Naive thymus-derived CD8-positive, alpha-beta T cell (primary cell): Measurements from ENCODE around the gene ASF1A. TPM values are rescaled to one million over a fixed set of nuclear protein-coding genes. Genes with fewer than 3 reads are reported as not detected.

Source experiments
- ATAC-seq, 2 donors: fragments of 150-1000 bp; cut with Tn5 transposase in 1 of 2; sonication (Bioruptor Pico), chemical (Tn5 transposase) in 1 of 2; 1 replicate in 1 of 2; 2 replicates in 1 of 2; pipeline ENCODE4 v1.10.0; 2021; ENCODE audit warnings: mild to moderate bottlenecking in 2 of 2, moderate library complexity in 2 of 2
- POLR2A ChIA-PET: fragments of 350-600 bp; sonication (Branson Sonifier 250); formaldehyde crosslinking; loops from one replicate; lab custom pipeline; 2021; ENCODE audit warnings: antibody characterized with exemption; lab: Charles Lee
- DNase-seq, 10 donors: peaks; one replicate each; pipeline versions ENCODE4 v3.0.0 to v3.0.0-alpha.2; 2020 to 2022
- H3K27ac Mint-ChIP-seq, 10 donors: one replicate each; pipeline ENCODE4 v1.8.0; 2020 to 2022; ENCODE audit warnings: mild to moderate bottlenecking in 10 of 10, mixed read lengths in 10 of 10, moderate library complexity in 4 of 10, inconsistent platforms in 1 of 10
- H3K27me3 Mint-ChIP-seq, 5 donors: one replicate each; pipeline ENCODE4 v1.8.0; 2021 to 2022; ENCODE audit warnings: mixed read lengths in 5 of 5
- H3K36me3 Mint-ChIP-seq, 3 donors: one replicate each; pipeline ENCODE4 v1.8.0; 2020 to 2022; ENCODE audit warnings: mixed read lengths in 3 of 3, mild to moderate bottlenecking in 2 of 3, inconsistent platforms in 1 of 3
- H3K4me1 Mint-ChIP-seq, 4 donors: one replicate each; pipeline ENCODE4 v1.8.0; 2021 to 2022; ENCODE audit warnings: mixed read lengths in 4 of 4
- H3K4me3 Mint-ChIP-seq, 10 donors: one replicate each; pipeline ENCODE4 v1.8.0; 2020 to 2022; ENCODE audit warnings: mild to moderate bottlenecking in 10 of 10, mixed read lengths in 10 of 10, moderate library complexity in 6 of 10, inconsistent platforms in 1 of 10
- H3K9me3 Mint-ChIP-seq, 9 donors: one replicate each; pipeline ENCODE4 v1.8.0; 2020 to 2022; ENCODE audit warnings: mixed read lengths in 9 of 9, mild to moderate bottlenecking in 3 of 9, inconsistent platforms in 1 of 9, moderate library complexity in 1 of 9
- polyA plus RNA-seq, 3 donors: library from polyadenylated mRNA; unstranded; fragments of 300-500 nt; fragmentation: Illumina TruSeq; gene quantifications; one replicate each; pipeline ENCODE4 v1.2.3, GENCODE V29; 2021
- total RNA-seq, 8 experiments: library from RNA in 2 of 8; stranded (reverse) in 2 of 8; gene quantifications; one replicate each; pipeline ENCODE4 v1.2.3 and lab custom pipeline; 2021 to 2026

The ASF1A gene
- total and polyA plus RNA-seq, 5 experiments from 2014 or later, result 45.3 to 70.9 (median 58.8) TPM

DNA sequence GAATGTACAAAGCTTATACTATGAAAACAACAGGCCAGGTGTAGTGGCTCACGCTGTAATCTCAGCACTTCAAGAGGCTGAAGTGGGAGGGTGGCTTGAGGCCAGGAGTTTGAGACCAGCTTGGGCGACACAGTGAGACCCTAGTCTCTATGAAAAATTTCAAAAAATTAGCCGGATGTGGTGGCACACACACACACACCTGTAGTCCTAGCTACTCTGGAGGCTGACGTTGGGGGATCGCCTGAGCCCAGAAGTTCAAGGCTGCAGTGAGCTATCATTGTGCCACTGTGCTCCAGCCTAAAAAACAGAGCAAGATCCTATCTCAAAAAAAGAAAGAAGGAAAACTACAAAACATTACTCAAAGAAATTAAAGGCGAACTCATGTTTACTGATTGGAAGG lies 7.3 kb upstream of the ASF1A start:
- DNase-seq, result no peak
- peak overlapping the region in 9 of 10 donors; percentile 45 to 100 (median 75) for H3K27ac Mint-ChIP-seq
- peaks cover 0 to 5% (median 0%) of the 10 kb centered on the region in 3 donors for H3K36me3 Mint-ChIP-seq
- peaks cover 31 to 87% (median 80%) of the 10 kb centered on the region in 4 donors for H3K4me1 Mint-ChIP-seq
- ATAC-seq, result no peak
- H3K4me3 Mint-ChIP-seq, result peak overlapping the region in 3 of 10 donors; percentile 1 to 48 (median 3)
- peaks cover 0 to 3% (median 0%) of the 10 kb centered on the region in 9 donors for H3K9me3 Mint-ChIP-seq
- H3K27me3 Mint-ChIP-seq, result no peaks in the 10 kb centered on the region
- POLR2A ChIA-PET, result interaction anchor here (0.6 kb wide), 1 partner anchor 92 kb away, joined by 3 read pairs; no protein-coding TSS in a partner anchor

DNA sequence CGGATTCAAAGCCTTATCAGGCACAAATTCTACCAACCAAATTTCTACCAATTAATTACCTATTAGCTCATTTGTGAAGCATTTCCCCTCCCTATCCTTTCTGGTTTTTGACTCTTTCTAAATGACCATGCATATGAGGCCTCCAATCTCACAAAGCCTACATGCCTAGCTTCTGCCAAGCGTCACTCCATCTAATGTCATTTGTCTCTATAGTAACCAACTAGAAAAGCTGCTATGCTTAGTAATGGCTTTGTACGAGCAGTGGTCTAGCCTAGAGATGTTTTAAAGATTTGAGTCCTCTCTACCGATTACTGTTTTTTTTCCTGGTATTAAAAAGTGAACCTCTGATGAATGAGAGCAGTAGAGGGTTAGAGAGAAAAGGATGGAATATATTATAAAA lies 4.8 kb upstream of the ASF1A start:
- H3K9me3 Mint-ChIP-seq, result peaks cover 0 to 3% (median 0%) of the 10 kb centered on the region in 9 donors
- peaks cover 0 to 1% (median 0%) of the 10 kb centered on the region in 5 donors for H3K27me3 Mint-ChIP-seq
- peak overlapping the region in 3 of 10 donors; percentile 9 to 19 (median 17) for H3K4me3 Mint-ChIP-seq
- peaks cover 2 to 5% (median 3%) of the 10 kb centered on the region in 3 donors for H3K36me3 Mint-ChIP-seq
- peaks cover 40 to 84% (median 77%) of the 10 kb centered on the region in 4 donors for H3K4me1 Mint-ChIP-seq
- H3K27ac Mint-ChIP-seq, result peak overlapping the region; percentile 42 to 100 (median 84)
- POLR2A ChIA-PET, result interaction anchor here (0.9 to 1.3 kb wide), 5 partner anchors 24 to 189 kb away, joined by 3 to 6 read pairs (median 4); partner anchors contain the start of gene MCM9
- DNase-seq (no peak), ATAC-seq (no peak)

DNA sequence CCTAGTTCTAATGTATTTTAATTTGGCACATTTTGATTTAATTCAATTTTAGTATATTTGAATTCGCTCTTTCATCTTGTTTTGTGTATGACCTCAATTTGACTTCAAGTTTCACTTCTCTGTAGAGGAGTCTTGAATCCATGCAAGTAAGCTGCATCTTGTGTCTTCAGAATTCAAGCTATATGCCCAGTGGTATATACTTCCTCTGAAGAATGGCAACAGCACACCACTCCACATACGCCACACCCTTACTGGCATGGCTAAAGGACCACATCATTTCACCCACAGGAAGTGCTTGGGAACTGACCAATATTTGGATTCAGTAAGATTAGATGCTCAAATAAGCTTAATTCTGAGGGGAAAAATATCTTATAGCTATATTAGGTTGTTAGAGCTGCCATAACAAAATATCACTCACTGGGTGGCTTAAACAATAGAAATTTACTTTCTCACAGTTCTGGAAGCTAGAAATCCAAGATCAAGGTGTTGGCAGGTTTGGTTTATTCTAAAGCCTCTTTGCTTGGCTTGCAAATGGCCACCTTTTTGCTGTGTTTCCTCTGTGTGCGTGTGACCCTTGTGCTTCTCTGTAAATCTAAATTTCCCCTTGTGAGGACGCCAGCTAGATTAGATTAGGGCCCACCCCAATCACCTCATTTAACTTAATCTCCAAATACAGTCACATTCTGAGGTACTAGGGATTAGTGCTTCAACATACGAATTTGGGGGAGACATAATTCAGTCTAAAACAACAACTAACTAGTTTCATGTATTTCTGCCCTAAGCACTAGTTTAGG lies 2.8 kb upstream of the ASF1A start:
- peaks cover 0 to 3% (median 0%) of the 10 kb centered on the region in 9 donors for H3K9me3 Mint-ChIP-seq
- H3K27ac Mint-ChIP-seq, result peak overlapping the region; percentile 97 to 100 (median 99)
- DNase-seq, result peak in 3 of 10 donors; percentile 8 to 23 (median 15)
- peaks cover 2 to 5% (median 4%) of the 10 kb centered on the region in 3 donors for H3K36me3 Mint-ChIP-seq
- peaks cover 36 to 74% (median 67%) of the 10 kb centered on the region in 4 donors for H3K4me1 Mint-ChIP-seq
- POLR2A ChIA-PET, result interaction anchor here (0.5 to 6.0 kb wide), 10 partner anchors 8 to 332 kb away, joined by 3 to 51 read pairs (median 6); partner anchors contain the start of gene MCM9
- peak overlapping the region; percentile 90 to 99 (median 95) for H3K4me3 Mint-ChIP-seq
- ATAC-seq, result no peak
- H3K27me3 Mint-ChIP-seq, result peaks cover 0 to 1% (median 0%) of the 10 kb centered on the region in 5 donors

DNA sequence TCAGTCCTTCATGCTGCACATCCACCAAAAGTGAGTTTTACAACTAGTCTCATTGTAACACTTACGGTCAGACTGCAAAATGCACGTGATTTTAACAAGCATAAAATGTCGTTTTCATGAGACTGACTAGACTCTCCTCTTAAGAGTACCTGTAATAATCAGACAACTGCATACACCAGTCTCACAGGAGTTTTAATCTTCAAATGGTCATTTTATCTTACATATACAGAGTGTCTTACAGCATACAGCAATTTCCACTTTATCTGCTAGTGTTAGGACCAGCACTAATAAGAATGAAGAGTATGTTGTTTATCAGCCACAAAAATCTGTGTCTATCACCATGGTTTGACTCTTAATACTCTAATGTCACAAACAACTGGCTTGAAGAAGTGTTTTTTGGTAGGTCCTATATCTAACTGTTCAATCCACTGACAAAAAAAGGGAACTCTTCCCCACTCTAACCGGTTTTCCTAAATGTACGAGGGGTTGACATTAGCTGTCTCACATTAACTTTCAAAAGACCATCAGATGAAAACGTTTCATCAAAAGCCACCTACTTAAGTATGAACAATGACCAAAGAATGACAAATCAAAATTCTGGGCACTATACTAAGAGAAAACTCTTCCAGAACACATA lies 1.5 kb upstream of the ASF1A start:
- peak in 2 of 10 donors; percentile 31 to 38 for DNase-seq
- H3K4me1 Mint-ChIP-seq, result peaks cover 30 to 70% (median 60%) of the 10 kb centered on the region in 4 donors
- peaks cover 0 to 1% (median 0%) of the 10 kb centered on the region in 5 donors for H3K27me3 Mint-ChIP-seq
- H3K9me3 Mint-ChIP-seq, result peaks cover 0 to 3% (median 0%) of the 10 kb centered on the region in 9 donors
- no peak for ATAC-seq
- peak overlapping the region; percentile 90 to 99 (median 95) for H3K4me3 Mint-ChIP-seq
- H3K27ac Mint-ChIP-seq, result peak overlapping the region; percentile 97 to 100 (median 99)
- POLR2A ChIA-PET, result interaction anchor here (1.0 to 6.0 kb wide), 14 partner anchors 9 to 334 kb away, joined by 4 to 51 read pairs (median 15); partner anchors contain the start of genes CEP85L and MCM9
- peaks cover 2 to 5% (median 4%) of the 10 kb centered on the region in 3 donors for H3K36me3 Mint-ChIP-seq

DNA sequence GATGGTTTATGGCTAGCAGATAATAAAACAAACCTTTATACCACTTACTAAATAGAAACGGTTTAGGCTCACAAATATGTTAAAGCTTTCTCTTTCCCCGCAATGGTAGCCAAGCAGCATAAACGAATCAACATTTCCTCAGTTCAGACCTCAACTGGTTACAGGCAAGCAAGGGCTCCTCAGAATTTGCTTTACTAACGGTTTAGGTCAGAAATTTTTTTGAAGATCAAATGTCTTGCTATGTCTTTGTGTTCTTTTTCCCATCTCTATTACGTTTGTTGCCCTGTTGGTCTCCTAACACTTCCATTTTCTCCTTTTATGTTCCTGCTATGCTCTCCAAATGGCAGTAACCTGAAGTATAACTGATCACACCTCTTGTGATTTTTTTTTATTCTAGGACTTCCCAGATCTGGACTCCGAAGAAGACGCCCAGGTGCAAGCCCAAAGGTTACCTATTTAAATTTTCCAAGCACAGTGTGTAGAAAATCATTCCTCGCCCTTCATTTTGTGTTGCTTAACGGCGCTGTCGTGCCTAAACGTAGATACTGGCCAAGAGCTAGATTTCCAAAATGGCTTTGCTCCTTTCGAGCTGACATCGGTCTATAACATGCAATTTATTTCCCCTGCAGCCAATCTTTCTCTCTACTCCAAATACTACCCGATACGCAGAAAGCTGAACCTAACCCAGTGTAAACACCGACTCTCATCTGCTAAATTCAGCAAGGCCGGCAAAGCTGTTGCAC lies 717 bp upstream of the ASF1A start:
- POLR2A ChIA-PET, result interaction anchor here (0.6 to 6.0 kb wide), 28 partner anchors 10 to 1291 kb away, joined by 3 to 51 read pairs (median 6); partner anchors contain the start of genes CEP85L, FAM184A, GOPC and MCM9
- H3K27ac Mint-ChIP-seq, result peak overlapping the region; percentile 97 to 100 (median 99)
- peaks cover 2 to 9% (median 4%) of the 10 kb centered on the region in 3 donors for H3K36me3 Mint-ChIP-seq
- no peaks in the 10 kb centered on the region for H3K9me3 Mint-ChIP-seq
- H3K27me3 Mint-ChIP-seq, result peaks cover 0 to 1% (median 0%) of the 10 kb centered on the region in 5 donors
- H3K4me3 Mint-ChIP-seq, result peak overlapping the region; percentile 90 to 99 (median 95)
- ATAC-seq, result peak; percentile 36 to 59
- DNase-seq, result peak in 6 of 10 donors; percentile 20 to 80 (median 56)
- peaks cover 35 to 72% (median 62%) of the 10 kb centered on the region in 4 donors for H3K4me1 Mint-ChIP-seq

DNA sequence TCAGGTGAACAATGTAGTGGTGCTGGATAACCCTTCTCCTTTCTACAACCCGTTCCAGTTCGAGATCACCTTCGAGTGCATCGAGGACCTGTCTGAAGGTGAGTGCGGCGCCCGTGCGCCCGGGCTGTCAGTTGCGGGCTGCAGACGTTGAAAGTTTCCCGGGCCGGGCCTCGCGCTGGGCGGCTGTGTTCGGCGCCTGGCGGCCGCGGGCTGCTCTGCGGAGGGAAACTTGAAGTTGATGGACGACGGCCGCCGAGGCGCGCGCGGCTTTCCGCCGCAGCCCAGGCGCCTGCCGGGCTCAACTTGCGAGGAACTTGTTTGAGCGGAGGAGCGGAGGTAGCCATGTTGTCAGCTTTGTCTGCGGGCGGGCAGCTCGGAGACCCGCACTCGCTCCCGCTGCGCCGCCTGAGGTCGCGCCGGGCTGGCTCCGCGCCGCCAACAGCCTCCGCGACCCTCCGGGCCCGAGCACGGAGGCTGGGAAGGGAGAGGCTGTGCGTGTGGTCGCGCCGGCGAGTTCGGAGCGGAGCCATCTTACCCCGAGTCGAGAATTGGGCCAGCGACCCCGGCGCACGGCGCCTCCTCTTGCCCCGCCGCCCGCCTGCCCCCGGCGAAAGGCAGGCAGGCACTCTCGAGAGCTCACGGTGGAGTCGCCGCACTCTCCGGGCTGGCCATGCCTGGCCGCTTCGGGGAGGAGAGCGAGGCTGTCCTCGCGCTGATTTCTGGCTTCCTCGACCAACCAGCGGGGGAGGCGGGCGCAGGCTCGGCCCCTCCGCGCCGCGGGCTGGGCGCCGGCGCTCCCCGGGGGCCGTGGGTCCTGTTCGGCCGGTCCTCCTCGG lies 691 bp downstream of the ASF1A start:
- peak; percentile 34 to 53 for ATAC-seq
- DNase-seq, result peak; percentile 52 to 82 (median 66)
- H3K36me3 Mint-ChIP-seq, result peaks cover 4 to 18% (median 5%) of the 10 kb centered on the region in 3 donors
- no peaks in the 10 kb centered on the region for H3K9me3 Mint-ChIP-seq
- peak overlapping the region; percentile 90 to 99 (median 94) for H3K4me3 Mint-ChIP-seq
- POLR2A ChIA-PET, result interaction anchor here (0.6 to 6.0 kb wide), 29 partner anchors 9 to 1292 kb away, joined by 3 to 51 read pairs (median 6); partner anchors contain the start of genes CEP85L, FAM184A, GOPC and MCM9
- peaks cover 0 to 1% (median 0%) of the 10 kb centered on the region in 5 donors for H3K27me3 Mint-ChIP-seq
- peaks cover 39 to 73% (median 62%) of the 10 kb centered on the region in 4 donors for H3K4me1 Mint-ChIP-seq
- H3K27ac Mint-ChIP-seq, result peak overlapping the region; percentile 97 to 100 (median 98)

DNA sequence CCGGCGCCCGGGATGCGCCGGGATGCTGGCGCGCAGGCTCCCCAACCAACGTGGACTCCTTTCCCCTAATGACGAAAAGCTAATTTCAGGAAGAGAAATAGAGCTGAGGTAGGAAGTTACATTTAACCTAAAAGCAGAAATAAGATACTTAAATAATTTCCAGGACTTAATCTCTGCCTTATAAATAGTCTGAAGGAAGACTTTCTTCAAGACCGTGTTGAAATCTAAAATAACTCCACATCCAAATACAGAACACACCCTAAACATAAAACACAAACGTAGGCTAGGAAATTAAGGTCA lies 1.3 kb downstream of the ASF1A start:
- ATAC-seq (no peak), DNase-seq (no peak)
- POLR2A ChIA-PET, result interaction anchor here (0.6 to 6.0 kb wide), 14 partner anchors 9 to 183 kb away, joined by 3 to 51 read pairs (median 6); partner anchors contain the start of genes FAM184A and MCM9
- H3K27ac Mint-ChIP-seq, result peak overlapping the region in 8 of 10 donors; percentile 77 to 92 (median 88)
- peak overlapping the region; percentile 70 to 94 (median 87) for H3K4me3 Mint-ChIP-seq
- peaks cover 44 to 75% (median 62%) of the 10 kb centered on the region in 4 donors for H3K4me1 Mint-ChIP-seq
- no peaks in the 10 kb centered on the region for H3K9me3 Mint-ChIP-seq
- peaks cover 4 to 23% (median 5%) of the 10 kb centered on the region in 3 donors for H3K36me3 Mint-ChIP-seq
- H3K27me3 Mint-ChIP-seq, result peaks cover 0 to 1% (median 0%) of the 10 kb centered on the region in 5 donors

DNA sequence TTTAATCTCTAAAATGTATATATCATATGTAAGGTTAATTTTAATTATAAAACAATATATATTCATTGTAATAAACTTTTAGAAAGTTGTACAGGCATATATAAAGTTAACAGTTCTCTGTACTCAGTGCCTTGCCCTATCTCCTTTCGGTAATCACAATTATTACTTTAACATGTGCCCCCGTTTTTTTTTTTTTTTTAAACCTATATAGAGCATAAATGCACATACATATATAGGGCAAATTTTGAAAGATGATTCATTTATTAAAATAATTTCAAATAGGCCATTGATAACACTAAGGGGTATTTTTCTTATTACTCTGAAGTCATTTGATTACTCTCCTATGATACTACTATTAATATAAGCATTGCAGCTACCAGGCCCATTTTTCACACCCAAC lies 1.9 kb downstream of the ASF1A start:
- Mint-ChIP-seq H3K4me1 (peaks cover 49 to 76% (median 64%) of the 10 kb centered on the region in 4 donors), H3K36me3 (peaks cover 4 to 28% (median 5%) of the 10 kb centered on the region in 3 donors), H3K27me3 (peaks cover 0 to 1% (median 0%) of the 10 kb centered on the region in 5 donors), H3K9me3 (no peaks in the 10 kb centered on the region), H3K4me3 (peak overlapping the region; percentile 64 to 94 (median 78)), H3K27ac (peak overlapping the region in 8 of 10 donors; percentile 36 to 91 (median 76))
- DNase-seq (no peak), ATAC-seq (no peak)
- POLR2A ChIA-PET, result interaction anchor here (0.9 to 6.0 kb wide), 7 partner anchors 9 to 330 kb away, joined by 3 to 51 read pairs (median 6); partner anchors contain the start of genes FAM184A and MCM9

DNA sequence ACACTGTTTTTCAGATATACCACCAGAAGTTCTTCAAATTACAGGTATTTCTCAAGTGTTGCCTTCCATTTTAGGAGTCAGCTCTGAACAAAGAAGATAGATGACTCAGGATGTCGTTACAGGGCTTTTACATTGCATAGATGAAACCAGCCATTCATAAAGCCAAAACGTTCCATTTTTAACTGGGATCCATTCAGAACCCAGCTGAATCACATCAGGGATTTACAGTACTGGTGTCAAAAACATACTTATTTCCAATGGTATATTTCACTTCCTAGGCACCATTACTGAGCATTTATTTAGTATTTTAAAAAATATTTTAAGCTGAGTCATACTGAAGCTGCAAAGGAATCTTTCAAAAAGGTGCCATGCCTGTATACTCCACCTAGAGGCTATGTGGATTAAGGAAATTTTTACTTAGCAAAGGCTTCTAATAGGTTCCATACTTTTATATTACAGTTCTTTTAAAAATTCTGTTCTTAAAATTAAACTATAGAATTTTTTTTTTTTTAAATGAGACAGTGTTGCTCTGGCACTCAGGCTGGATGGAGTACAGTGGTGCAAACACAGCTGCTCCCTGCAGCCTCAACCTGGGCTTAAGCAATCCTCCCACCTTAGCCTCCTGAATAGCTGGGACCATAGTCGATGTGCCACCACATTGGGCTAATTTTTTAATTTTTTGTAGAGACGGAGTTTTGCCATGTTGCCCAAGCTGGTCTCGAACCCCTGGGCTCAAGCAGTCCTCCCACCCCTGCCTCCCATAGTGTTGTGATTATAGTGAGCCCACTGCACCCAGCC lies 2.6 kb downstream of the ASF1A start:
- DNase-seq (peak in 3 of 10 donors; percentile 39 to 41 (median 40)), ATAC-seq (no peak)
- Mint-ChIP-seq H3K4me3 (peak overlapping the region; percentile 64 to 94 (median 78)), H3K9me3 (no peaks in the 10 kb centered on the region), H3K27me3 (peaks cover 0 to 1% (median 0%) of the 10 kb centered on the region in 5 donors), H3K4me1 (peaks cover 48 to 76% (median 64%) of the 10 kb centered on the region in 4 donors), H3K27ac (peak overlapping the region in 8 of 10 donors; percentile 36 to 91 (median 76)), H3K36me3 (peaks cover 4 to 35% (median 5%) of the 10 kb centered on the region in 3 donors)
- POLR2A ChIA-PET, result interaction anchor here (0.9 to 6.0 kb wide), 6 partner anchors 8 to 331 kb away, joined by 3 to 51 read pairs (median 4); partner anchors contain the start of gene MCM9

DNA sequence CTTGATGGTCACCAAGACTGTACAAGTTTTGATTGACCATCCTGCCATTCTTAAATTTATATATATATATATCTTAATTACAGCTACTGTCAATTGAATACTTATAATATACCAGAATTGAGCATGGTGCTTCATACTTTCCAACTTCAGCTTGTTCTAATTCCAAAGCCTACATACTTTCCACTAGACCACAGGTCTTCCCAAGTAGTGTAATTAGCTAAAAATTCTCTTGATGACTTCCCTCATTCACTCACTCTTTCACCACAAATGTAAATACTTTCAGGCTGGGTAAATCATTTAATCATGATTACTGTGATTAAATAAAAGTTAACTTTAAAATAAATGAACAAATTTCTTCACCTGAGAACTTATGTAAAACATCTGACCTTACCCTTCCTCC lies 3.4 kb downstream of the ASF1A start:
- Mint-ChIP-seq H3K36me3 (peaks cover 4 to 44% (median 5%) of the 10 kb centered on the region in 3 donors), H3K9me3 (no peaks in the 10 kb centered on the region), H3K4me3 (peak overlapping the region in 9 of 10 donors; percentile 15 to 69 (median 60)), H3K27me3 (peaks cover 0 to 1% (median 0%) of the 10 kb centered on the region in 5 donors), H3K27ac (peak overlapping the region in 7 of 10 donors; percentile 13 to 77 (median 55)), H3K4me1 (peaks cover 41 to 75% (median 63%) of the 10 kb centered on the region in 4 donors)
- POLR2A ChIA-PET, result interaction anchor here (0.9 to 6.0 kb wide), 4 partner anchors 13 to 188 kb away, joined by 3 to 51 read pairs (median 4); partner anchors contain the start of gene MCM9
- DNase-seq (no peak), ATAC-seq (no peak)
